HEK293 (cell line): ENCODE measurements around the gene OBSCN.

Source experiments
- GLI4 ChIP-seq: fragments of 450-650 bp; formaldehyde crosslinking; IDR thresholded peaks from 2 replicates; pipeline ENCODE4 v1.5.1; 2016; ENCODE audit warnings: missing biosample characterization, missing genetic modification characterization
- SETDB1 ChIP-seq: IDR thresholded peaks from one replicate; pipeline ENCODE4 v1.6.1; 2017; ENCODE audit warnings: mild to moderate bottlenecking, low read length, moderate library complexity, mixed read lengths; ENCODE audit not compliant: insufficient read length
- TCF7L2 ChIP-seq: IDR thresholded peaks from 2 replicates; pipeline ENCODE4 v1.6.1; 2011; ENCODE audit warnings: low read depth, mild to moderate bottlenecking, inconsistent platforms, low read length, moderate library complexity, borderline replicate concordance
- ZNF114 ChIP-seq: fragments of 450-650 bp; formaldehyde crosslinking; IDR thresholded peaks from 2 replicates; pipeline ENCODE4 v1.5.0; 2017; ENCODE audit warnings: missing biosample characterization, missing genetic modification characterization
- ZNF274 ChIP-seq, 2 experiments: fragments of 200-500 bp in 1 of 2; fragments of 450-650 bp in 1 of 2; sonication (Bioruptor generic) in 1 of 2; formaldehyde crosslinking in 1 of 2; IDR thresholded peaks; 2 replicates each; pipeline versions ENCODE4 v1.5.1 to v1.6.1; 2014 to 2016; ENCODE audit warnings: borderline replicate concordance in 1 of 2, inconsistent platforms in 1 of 2, low read length in 1 of 2, missing biosample characterization in 1 of 2, missing genetic modification characterization in 1 of 2
- ZNF311 ChIP-seq: fragments of 450-650 bp; formaldehyde crosslinking; IDR thresholded peaks from 2 replicates; pipeline ENCODE4 v1.5.1; 2017; ENCODE audit warnings: missing biosample characterization, missing genetic modification characterization, borderline replicate concordance
- ZNF391 ChIP-seq: fragments of 450-650 bp; formaldehyde crosslinking; IDR thresholded peaks from 2 replicates; pipeline ENCODE4 v1.5.1; 2016; ENCODE audit warnings: low read depth, missing biosample characterization, missing genetic modification characterization, borderline replicate concordance
- ZNF514 ChIP-seq: fragments of 450-650 bp; formaldehyde crosslinking; IDR thresholded peaks from 2 replicates; pipeline ENCODE4 v1.5.1; 2016; ENCODE audit warnings: missing biosample characterization, missing genetic modification characterization
- ZNF701 ChIP-seq: fragments of 450-650 bp; formaldehyde crosslinking; IDR thresholded peaks from 2 replicates; pipeline ENCODE4 v1.5.1; 2016; ENCODE audit warnings: missing biosample characterization, missing genetic modification characterization
- TF ChIP-seq, protein P1 (sequence below): fragments of 450-650 bp; formaldehyde crosslinking; IDR thresholded peaks from 2 replicates; pipeline ENCODE4 v1.5.1; 2016; ENCODE audit warnings: missing biosample characterization, missing genetic modification characterization
- TF ChIP-seq, protein P2 (sequence below): fragments of 450-650 bp; formaldehyde crosslinking; IDR thresholded peaks from 2 replicates; pipeline ENCODE4 v1.5.1; 2016; ENCODE audit warnings: missing biosample characterization, missing genetic modification characterization
- TF ChIP-seq, protein P3 (sequence below): fragments of 450-650 bp; formaldehyde crosslinking; IDR thresholded peaks from 2 replicates; pipeline ENCODE4 v1.5.1; 2016; ENCODE audit warnings: missing biosample characterization, missing genetic modification characterization
- TF ChIP-seq, protein P4 (sequence below): fragments of 450-650 bp; formaldehyde crosslinking; IDR thresholded peaks from 2 replicates; pipeline ENCODE4 v1.5.1; 2016; ENCODE audit warnings: missing biosample characterization, missing genetic modification characterization
- TF ChIP-seq, protein P5 (sequence below): fragments of 450-650 bp; formaldehyde crosslinking; IDR thresholded peaks from 2 replicates; pipeline ENCODE4 v1.5.1; 2016; ENCODE audit warnings: missing biosample characterization, missing genetic modification characterization

DNA sequence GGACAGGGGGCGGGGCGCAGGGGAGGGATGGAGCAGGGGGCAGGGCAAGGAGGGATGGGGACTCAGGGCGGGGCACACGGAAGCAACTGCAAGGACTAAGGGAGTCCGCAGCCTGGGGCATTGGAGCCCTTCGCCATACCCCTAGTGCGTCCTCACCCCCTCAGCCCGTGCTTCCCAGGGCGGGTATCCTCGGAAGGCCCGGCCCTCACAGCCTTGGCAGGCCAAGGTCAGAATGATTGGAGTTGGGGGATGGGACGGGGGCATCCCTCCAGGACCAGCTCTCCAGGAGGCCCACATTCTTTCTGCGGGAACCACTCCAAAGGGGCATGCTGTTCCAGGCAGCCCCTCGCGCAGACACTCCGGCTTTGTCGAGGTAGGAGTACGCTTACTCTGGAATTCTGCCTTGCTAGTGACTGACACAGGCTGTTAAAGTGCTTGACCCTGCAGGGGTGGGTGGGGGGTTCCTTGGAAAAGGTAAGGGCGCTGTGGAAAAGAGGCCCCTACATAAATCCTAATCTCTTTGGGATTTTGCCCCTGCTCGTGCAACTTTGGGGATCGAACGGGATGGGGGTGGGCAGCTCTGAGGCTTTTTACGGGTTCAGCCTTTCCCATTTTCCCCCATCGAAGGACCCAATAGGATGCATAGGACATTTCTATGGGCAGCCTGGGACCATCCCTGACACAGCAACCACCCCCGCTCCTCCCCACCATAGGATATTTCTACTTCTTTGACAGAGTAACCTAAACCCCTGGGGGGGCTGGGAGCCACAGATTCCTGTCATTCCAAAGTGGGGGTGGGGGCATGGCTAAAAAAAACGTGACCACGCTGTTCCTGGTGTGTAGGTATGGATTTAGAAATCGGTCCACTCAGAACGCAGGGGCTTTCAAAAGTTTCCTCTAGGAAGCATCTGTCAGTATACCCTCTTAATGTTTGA lies 199.5 kb downstream of the OBSCN start:
- TF ChIP-seq, protein P1, sequence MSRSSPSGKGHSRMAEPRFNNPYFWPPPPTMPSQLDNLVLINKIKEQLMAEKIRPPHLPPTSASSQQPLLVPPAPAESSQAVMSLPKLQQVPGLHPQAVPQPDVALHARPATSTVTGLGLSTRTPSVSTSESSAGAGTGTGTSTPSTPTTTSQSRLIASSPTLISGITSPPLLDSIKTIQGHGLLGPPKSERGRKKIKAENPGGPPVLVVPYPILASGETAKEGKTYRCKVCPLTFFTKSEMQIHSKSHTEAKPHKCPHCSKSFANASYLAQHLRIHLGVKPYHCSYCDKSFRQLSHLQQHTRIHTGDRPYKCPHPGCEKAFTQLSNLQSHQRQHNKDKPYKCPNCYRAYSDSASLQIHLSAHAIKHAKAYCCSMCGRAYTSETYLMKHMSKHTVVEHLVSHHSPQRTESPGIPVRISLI (tag by site-specific recombination), result no peak
- TF ChIP-seq, protein P2, sequence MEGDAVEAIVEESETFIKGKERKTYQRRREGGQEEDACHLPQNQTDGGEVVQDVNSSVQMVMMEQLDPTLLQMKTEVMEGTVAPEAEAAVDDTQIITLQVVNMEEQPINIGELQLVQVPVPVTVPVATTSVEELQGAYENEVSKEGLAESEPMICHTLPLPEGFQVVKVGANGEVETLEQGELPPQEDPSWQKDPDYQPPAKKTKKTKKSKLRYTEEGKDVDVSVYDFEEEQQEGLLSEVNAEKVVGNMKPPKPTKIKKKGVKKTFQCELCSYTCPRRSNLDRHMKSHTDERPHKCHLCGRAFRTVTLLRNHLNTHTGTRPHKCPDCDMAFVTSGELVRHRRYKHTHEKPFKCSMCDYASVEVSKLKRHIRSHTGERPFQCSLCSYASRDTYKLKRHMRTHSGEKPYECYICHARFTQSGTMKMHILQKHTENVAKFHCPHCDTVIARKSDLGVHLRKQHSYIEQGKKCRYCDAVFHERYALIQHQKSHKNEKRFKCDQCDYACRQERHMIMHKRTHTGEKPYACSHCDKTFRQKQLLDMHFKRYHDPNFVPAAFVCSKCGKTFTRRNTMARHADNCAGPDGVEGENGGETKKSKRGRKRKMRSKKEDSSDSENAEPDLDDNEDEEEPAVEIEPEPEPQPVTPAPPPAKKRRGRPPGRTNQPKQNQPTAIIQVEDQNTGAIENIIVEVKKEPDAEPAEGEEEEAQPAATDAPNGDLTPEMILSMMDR, result no peak
- TF ChIP-seq SETDB1 (no peak), ZNF114 (tag by site-specific recombination) (no peak), GLI4 (tag by site-specific recombination) (no peak), ZNF701 (no peak), ZNF514 (tag by site-specific recombination) (no peak), ZNF274 (IDR thresholded peaks at IDR 0.05; ENCODE audit: low read length) (no peak), ZNF274 (tag by site-specific recombination; IDR thresholded peaks at IDR 0.05; ENCODE audit: borderline replicate concordance) (no peak), ZNF391 (tag by site-specific recombination) (no peak), TCF7L2 (no peak), ZNF311 (tag by site-specific recombination) (no peak)
- TF ChIP-seq, protein P3, sequence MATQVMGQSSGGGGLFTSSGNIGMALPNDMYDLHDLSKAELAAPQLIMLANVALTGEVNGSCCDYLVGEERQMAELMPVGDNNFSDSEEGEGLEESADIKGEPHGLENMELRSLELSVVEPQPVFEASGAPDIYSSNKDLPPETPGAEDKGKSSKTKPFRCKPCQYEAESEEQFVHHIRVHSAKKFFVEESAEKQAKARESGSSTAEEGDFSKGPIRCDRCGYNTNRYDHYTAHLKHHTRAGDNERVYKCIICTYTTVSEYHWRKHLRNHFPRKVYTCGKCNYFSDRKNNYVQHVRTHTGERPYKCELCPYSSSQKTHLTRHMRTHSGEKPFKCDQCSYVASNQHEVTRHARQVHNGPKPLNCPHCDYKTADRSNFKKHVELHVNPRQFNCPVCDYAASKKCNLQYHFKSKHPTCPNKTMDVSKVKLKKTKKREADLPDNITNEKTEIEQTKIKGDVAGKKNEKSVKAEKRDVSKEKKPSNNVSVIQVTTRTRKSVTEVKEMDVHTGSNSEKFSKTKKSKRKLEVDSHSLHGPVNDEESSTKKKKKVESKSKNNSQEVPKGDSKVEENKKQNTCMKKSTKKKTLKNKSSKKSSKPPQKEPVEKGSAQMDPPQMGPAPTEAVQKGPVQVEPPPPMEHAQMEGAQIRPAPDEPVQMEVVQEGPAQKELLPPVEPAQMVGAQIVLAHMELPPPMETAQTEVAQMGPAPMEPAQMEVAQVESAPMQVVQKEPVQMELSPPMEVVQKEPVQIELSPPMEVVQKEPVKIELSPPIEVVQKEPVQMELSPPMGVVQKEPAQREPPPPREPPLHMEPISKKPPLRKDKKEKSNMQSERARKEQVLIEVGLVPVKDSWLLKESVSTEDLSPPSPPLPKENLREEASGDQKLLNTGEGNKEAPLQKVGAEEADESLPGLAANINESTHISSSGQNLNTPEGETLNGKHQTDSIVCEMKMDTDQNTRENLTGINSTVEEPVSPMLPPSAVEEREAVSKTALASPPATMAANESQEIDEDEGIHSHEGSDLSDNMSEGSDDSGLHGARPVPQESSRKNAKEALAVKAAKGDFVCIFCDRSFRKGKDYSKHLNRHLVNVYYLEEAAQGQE (tag by site-specific recombination), result no peak
- TF ChIP-seq, protein P4, sequence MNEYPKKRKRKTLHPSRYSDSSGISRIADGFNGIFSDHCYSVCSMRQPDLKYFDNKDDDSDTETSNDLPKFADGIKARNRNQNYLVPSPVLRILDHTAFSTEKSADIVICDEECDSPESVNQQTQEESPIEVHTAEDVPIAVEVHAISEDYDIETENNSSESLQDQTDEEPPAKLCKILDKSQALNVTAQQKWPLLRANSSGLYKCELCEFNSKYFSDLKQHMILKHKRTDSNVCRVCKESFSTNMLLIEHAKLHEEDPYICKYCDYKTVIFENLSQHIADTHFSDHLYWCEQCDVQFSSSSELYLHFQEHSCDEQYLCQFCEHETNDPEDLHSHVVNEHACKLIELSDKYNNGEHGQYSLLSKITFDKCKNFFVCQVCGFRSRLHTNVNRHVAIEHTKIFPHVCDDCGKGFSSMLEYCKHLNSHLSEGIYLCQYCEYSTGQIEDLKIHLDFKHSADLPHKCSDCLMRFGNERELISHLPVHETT (tag by site-specific recombination), result no peak
- TF ChIP-seq, protein P5, sequence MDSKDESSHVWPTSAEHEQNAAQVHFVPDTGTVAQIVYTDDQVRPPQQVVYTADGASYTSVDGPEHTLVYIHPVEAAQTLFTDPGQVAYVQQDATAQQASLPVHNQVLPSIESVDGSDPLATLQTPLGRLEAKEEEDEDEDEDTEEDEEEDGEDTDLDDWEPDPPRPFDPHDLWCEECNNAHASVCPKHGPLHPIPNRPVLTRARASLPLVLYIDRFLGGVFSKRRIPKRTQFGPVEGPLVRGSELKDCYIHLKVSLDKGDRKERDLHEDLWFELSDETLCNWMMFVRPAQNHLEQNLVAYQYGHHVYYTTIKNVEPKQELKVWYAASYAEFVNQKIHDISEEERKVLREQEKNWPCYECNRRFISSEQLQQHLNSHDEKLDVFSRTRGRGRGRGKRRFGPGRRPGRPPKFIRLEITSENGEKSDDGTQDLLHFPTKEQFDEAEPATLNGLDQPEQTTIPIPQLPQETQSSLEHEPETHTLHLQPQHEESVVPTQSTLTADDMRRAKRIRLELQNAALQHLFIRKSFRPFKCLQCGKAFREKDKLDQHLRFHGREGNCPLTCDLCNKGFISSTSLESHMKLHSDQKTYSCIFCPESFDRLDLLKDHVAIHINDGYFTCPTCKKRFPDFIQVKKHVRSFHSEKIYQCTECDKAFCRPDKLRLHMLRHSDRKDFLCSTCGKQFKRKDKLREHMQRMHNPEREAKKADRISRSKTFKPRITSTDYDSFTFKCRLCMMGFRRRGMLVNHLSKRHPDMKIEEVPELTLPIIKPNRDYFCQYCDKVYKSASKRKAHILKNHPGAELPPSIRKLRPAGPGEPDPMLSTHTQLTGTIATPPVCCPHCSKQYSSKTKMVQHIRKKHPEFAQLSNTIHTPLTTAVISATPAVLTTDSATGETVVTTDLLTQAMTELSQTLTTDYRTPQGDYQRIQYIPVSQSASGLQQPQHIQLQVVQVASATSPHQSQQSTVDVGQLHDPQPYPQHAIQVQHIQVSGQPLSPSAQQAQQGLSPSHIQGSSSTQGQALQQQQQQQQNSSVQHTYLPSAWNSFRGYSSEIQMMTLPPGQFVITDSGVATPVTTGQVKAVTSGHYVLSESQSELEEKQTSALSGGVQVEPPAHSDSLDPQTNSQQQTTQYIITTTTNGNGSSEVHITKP (tag by site-specific recombination), result peak; percentile 79
